Inferior parietal cortex (tissue), 1 donor: ENCODE data around the gene CAMKK1.
A peak's percentile ranks its signal among the peaks of the same experiment; 100 is the strongest.

Experiments
- DNase-seq: peaks from one replicate; pipeline ENCODE4 v3.0.0-alpha.2; 2016; ENCODE audit errors: extremely low spot score

The CAMKK1 gene

DNA sequence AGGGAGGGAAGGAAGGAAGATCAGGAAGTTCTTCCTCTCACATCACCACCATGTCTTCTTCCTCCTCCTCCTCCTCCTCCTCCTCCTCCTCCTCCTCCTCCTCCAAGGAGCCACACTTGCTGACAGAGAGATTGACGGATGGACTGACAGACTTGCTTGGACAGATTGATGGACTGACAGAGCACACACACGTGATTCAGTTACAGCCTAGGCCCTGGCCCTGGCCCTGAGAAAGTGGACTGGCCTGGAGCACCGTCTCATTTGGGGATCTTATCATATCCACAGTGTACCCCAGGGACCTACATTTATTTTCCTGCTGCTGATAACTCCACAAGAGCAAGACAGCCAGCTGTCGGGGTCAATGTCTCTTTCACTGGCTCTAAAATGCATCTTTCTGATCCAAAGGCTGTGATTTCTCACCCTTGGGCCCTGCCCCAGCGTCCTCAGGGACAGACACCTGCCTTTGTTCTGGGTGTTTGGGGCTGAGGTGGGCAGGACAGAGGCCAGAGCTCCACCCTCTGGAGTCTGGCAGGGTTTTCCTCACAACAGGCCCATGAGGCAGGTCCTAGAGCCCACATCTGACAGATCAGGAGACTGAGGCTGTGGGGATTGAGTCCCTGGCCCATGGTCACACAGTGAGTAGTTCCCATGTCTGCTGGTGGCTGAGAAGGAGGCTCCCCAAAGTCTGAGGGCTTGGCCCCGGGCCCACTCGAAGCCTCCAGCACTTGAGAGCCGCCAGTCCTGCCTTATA is 25.7 kb upstream of the CAMKK1 start:
- no peak for DNase-seq

GRCh38 chr17:3917391-3917931 is 24.6 kb upstream of the CAMKK1 start:
- no peak for DNase-seq

DNA sequence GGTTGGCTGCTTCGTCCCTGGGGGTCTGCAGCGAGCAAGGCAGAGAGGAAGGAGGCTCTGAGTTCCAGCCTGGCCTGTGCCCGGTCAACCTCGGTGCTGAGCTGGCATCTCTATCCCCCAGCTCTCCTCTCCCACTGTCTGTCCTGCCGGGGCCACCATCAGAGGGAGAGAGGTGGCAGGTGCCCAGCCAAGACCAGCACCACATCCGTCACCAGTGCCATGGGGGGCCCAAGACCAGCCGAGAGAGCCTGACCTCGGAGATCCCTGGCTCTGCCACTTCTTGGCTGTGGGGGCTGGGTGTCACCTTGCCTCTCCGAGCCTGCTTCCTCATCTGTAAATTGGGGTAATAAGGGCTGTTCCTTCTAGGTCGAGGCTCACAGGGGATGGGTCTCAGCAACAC is 24.0 kb upstream of the CAMKK1 start:
- DNase-seq: no peak

DNA sequence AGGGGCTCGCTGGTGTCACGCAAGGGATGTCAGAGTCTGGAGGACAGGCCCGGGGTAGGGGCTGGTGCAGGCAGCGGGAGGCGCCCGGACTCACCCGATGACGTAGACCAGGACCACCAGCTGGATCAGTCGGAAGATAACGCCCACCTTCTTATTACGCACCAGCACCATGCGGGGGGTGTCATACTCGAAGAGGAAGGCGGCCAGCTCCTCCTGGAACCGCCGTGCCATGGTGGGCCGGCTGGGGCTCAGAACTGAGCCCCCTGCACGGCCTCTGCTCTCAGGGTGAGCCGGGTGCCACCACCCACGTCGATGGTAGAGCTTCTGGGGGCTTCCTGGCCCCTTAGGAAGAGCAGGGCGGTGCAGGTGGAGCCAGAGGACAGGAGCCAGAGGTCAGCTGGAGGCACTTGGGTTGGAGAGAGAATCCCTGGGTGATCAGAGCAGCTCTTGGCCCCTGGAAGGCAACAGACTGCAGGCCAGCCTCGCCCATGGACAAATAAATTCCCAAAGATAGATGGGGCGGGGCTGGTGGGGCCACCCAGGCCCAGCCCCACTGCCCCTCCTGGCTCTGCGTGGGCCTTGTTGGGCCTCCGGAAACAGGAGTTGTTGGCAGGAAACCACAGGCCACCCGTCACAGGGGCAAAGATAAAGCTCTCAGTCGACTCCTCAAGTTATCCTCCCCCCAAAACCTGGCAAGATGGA is 23.3 kb upstream of the CAMKK1 start, which contains the start of gene P2RX1:
Gene P2RX1 (minus strand): TSS at position 471 of the 702 bp plus-strand sequence. CDS start 240 bp downstream, at position 231.
- DNase-seq: no peak

- no peak for DNase-seq
Observed at GRCh38 chr17:3915581-3915994, 22.7 kb upstream of the CAMKK1 start.

DNA sequence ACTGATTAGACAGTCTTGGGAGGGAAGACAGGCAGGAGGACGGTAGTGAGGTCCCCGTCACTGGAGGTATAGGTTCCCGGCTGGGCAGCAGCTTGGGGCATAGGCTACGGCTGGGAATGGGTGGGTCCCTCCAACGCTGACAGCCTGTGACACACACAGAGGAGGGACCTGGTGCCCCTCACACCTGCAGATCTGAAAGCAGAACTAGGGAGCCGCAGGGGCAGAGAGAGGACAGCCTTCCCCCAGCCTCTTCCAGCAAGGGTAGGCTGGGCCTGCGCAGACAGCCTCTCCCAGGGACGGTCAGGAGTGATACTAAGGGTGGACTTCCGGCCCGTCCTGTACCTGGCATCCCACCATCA is 21.4 kb upstream of the CAMKK1 start:
- no peak for DNase-seq

- peak; percentile 81 for DNase-seq
Observed at GRCh38 chr17:3913531-3914311, 20.9 kb upstream of the CAMKK1 start.

DNA sequence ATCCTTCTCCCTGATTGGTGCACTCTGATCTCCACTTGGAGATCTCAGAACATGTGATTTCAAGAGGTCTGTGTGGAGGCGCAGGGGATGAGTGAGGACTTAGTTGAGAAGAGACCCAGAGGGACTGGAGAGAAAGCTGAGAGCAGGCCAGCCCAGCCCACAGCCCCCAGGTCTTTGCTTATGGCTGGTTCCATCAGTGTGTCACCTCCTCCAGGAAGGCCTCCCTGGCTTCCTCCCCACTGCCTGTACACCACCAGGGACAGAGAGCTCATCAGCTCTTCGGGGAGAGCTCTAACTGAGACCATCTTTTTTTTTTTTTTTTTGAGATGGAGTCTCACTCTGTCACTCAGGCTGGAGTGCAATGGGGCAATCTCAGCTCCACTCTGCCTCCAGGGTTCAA is 20.0 kb upstream of the CAMKK1 start:
- no peak for DNase-seq

GRCh38 chr17:3911271-3912053 is 18.6 kb upstream of the CAMKK1 start:
- DNase-seq: no peak

DNA sequence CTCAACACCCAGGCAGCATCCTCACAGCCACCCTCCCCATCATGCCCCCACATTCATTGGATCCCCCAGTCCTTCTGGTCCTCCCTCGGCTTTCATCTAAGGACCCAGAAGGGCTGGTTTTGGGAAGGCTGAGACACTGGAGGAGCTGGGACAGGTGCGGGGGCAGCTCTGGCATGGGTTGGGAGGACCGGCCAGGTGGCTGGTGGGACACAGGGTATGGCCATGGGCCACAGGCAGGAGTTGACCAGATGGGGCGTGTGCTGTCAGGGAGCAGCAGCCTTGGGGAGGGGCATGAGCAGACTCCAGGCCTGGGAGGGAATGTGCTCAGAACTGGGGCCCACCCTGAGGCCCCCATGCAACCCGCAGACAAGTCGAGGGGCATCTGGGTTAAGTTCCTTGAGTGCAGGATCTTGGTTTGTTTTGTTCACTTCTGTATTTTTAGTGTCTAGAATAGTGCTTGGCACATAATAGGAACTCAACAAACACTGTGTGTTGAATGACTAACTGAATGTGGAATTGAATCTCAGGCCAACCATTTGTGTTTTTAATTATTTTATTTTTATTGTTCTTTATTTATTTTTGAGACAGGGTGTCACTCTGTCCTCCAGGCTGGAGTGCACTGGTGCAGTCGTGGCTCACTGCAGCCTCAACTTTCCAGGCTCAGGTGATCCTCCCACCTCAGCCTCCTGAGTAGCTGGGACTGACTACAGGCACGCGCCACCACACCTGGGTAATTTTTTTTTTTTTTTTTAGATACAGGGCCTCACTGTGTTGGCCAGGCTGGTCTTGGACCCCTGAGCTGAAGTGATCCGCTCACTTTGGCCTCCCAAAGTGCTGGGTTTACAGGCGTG is 17.8 kb upstream of the CAMKK1 start:
- no peak for DNase-seq

DNA sequence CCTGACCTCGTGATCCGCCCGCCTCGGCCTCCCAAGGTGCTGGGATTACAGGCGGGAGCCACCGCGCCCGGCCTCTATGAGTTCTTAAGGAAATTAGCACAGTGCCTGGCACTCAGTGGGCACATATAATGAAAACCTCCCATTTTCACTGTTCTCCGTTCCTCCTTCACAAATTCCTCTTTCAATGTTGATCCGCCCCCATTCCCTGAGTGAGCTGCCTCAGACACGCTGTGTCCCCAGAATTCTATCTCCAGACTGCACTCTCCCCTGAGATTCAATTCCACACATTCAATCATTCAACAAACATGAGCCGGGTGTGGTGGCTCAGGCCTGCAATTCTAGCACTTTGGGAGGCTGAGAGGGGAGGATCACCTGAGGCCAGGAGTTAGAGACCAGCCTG is 16.4 kb upstream of the CAMKK1 start:
- no peak for DNase-seq

GRCh38 chr17:3907483-3908216 is 14.8 kb upstream of the CAMKK1 start:
- DNase-seq: no peak

DNA sequence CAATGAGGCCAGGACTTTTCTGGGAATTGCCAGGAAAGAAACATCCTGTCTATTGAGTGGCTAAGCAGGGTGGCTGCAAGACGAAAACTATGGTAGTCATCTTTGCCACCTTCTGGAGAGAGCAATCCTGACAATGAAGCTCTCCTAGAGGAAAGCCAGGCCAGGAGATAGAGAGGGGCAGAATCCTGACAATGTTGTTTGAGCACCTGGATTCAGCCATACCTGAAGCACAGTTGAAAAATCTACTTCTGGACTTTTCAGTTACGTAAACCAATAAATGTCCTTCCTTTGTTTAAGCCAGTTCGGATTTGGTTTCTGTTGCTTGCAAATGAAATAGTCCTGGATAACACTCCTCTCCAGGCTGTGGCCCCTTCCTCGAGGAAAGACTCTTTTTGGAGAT is 14.0 kb upstream of the CAMKK1 start:
- DNase-seq: no peak

- no peak for DNase-seq
Observed at GRCh38 chr17:3905017-3905520, 12.2 kb upstream of the CAMKK1 start.

GRCh38 chr17:3904501-3904900 is 11.6 kb upstream of the CAMKK1 start:
- no peak for DNase-seq

DNA sequence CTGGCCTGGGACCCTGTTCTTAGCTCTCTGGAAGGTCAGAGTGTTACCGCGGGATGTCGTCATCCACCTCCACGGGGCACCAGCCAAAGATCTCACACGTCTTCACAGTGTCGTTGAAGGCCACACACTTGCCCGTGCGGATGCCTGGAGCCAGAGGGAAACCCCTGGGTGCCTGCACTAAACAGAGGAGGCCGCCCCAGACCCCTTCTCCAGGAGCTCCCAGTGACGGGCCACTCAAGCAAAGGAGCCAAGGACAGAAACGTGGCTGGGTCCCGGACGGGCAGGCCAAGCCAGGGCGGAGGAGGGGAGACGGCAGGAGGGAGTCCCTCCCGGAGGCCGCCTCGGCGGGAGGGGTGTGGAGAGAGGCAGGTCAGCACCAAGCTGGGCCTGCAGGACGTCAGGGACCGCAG is 11.0 kb upstream of the CAMKK1 start:
- no peak for DNase-seq

- DNase-seq: no peak
Observed at GRCh38 chr17:3903051-3903825, 10.4 kb upstream of the CAMKK1 start.

DNA sequence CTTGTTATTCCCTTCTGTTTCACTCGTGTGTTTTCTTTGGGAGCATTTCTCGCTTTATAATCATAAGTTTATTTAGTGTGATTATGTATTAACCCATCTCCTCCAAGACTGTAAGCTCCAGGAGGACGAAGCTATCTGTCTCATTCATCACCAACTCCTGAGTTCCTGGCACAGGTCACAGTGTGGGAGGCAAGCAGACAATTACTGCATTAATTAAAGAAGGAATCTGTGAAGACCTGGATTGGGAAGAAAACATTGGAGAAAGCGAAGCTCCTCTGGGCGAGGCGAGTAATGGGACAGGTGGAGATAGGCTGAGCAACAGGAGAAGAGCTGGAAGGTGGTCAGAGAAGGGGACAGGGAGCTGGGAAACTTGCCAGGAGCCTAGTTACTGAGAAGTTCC is 7.8 kb upstream of the CAMKK1 start:
- DNase-seq: no peak

DNA sequence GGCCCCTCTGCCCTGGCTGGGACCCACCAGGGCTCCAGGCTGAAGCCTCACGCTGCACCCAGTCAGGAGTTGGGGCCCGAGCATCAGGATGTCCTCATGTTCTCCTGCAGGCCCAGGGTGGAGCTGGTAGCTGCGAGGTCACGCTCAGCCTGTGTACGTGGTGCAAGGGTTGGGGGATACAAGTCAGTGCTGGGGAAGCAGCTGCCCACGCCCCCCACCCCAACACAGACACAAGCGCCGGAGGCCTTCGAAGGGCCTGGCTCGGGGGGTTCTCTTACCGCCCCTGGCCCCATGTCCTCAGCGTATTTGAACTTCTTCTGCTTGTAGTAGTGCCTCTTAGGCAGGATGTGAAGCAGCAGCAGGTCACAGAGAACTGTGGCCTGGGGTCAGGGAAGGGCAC is 4.9 kb upstream of the CAMKK1 start:
- no peak for DNase-seq
